ENCODE results near the gene PCDH18. TPM values are rescaled to one million over a fixed set of nuclear protein-coding genes. Genes with fewer than 3 reads are reported as not detected.
"Not testable (repeated sequence)": the region's sequence is repeated elsewhere in the genome, so short reads cannot be mapped to it uniquely, and the experiment has no call there.

PCDH18 gene
- total and polyA plus RNA-seq, 4 donors: 1.6 to 36.9 (median 15.9) TPM

- intact Hi-C loops (cut with DNase I): no loop called here
Measured at GRCh38 chr4:137509855-137510282, 22.4 kb downstream of the PCDH18 start.

DNA sequence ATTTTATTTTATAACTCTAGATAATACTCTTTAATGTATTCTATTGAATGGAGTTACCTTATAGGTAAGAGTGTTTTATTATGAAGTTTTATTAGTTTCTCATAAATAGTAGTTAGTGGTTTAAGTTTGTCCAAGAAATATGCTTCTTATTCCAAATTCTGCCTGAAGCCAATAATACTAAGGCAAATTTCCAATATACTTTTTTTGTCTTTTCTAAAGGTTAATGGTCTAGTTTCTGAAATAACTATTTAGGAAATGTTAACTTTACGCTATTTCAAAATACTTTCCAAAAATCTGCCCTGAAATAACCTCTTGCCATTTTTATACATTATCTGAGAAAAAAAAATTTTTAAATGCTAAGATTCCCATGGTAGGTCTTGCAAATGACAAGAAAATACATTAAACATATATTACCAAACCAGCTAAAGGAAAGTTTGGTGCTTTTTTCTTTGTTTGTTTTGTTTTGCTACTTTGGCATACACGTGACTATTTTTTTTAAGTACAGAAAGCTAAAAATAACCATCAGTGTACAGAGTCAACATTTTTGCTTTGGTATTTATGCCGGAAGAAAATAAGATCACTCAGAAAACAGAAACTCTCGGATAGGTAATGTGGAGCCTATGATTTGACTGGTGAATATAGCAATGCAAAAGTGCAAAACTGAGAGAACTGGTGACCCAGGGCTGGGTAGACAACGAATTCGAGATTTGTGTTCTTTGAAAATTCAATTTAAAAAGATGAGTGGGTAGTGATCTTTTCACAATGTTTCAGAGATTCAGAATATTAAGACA lies 29.8 kb downstream of the PCDH18 start:
- intact Hi-C loops (cut with DNase I): no loop called here
- Histone ChIP-seq H3K4me3 (ENCODE audit: low read length in 2 of 2) (no peak overlapping the region), H3K27me3 (ENCODE audit: control insufficient read depth in 1 of 2, insufficient read depth in 2 of 2, low read length in 1 of 2) (no peaks in the 10 kb centered on the region), H3K36me3 (ENCODE audit: control insufficient read depth in 1 of 2, insufficient read depth in 2 of 2, low read length in 1 of 2) (no peaks in the 10 kb centered on the region), H3K9me3 (ENCODE audit: control insufficient read depth, low read length) (no peaks in the 10 kb centered on the region), H3K27ac (ENCODE audit: low read depth in 1 of 2, low read length in 2 of 2) (no peak overlapping the region), H3K4me1 (ENCODE audit: control insufficient read depth in 1 of 2, insufficient read depth in 2 of 2, low read length in 2 of 2) (no peaks in the 10 kb centered on the region)
- 39 to 48% methylated on average over 6 of the region's 6 CpGs for WGBS, 2 donors
- ATAC-seq (ENCODE audit: low FRiP score) (no peak), DNase-seq (no peak)

More at GRCh38 chr4:137509855-137510282, 22.4 kb downstream of the PCDH18 start:
- Histone ChIP-seq H3K9me3 (ENCODE audit: control insufficient read depth, low read length) (no peaks in the 10 kb centered on the region), H3K27me3 (ENCODE audit: control insufficient read depth in 1 of 2, insufficient read depth in 2 of 2, low read length in 1 of 2) (no peaks in the 10 kb centered on the region), H3K27ac (ENCODE audit: low read depth in 1 of 2, low read length in 2 of 2) (peak overlapping the region in 1 of 2 donors; percentile 36), H3K4me3 (ENCODE audit: low read length in 2 of 2) (no peak overlapping the region), H3K4me1 (ENCODE audit: control insufficient read depth in 1 of 2, insufficient read depth in 2 of 2, low read length in 2 of 2) (peaks cover 0 to under 1% of the 10 kb centered on the region in 2 donors), H3K36me3 (ENCODE audit: control insufficient read depth in 1 of 2, insufficient read depth in 2 of 2, low read length in 1 of 2) (no peaks in the 10 kb centered on the region)
- 59 to 63% methylated on average over 4 of the region's 4 CpGs for WGBS, 2 donors
- ATAC-seq (ENCODE audit: low FRiP score): no peak
- no peak for DNase-seq

DNA sequence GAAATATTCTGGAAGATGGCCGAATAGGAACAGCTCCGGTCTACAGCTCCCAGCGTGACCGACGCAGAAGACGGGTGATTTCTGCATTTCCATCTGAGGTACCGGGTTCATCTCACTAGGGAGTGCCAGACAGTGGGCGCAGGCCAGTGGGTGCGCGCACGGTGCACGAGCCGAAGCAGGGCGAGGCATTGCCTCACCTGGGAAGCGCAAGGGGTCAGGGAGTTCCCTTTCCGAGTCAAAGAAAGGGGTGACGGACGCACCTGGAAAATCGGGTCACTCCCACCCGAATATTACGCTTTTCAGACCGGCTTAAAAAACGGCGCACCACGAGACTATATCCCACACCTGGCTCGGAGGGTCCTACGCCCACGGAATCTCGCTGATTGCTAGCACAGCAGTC lies 36.0 kb downstream of the PCDH18 start:
- 58 to 71% methylated on average over 15 to 27 of the region's 29 CpGs for WGBS, 2 donors
- DNase-seq; H3K4me1 ChIP-seq (ENCODE audit: control insufficient read depth in 1 of 2, insufficient read depth in 2 of 2, low read length in 2 of 2); H3K27me3 ChIP-seq (ENCODE audit: control insufficient read depth in 1 of 2, insufficient read depth in 2 of 2, low read length in 1 of 2); ATAC-seq (ENCODE audit: low FRiP score); intact Hi-C loops (cut with DNase I); H3K9me3 ChIP-seq (ENCODE audit: control insufficient read depth, low read length); H3K36me3 ChIP-seq (ENCODE audit: control insufficient read depth in 1 of 2, insufficient read depth in 2 of 2, low read length in 1 of 2); H3K27ac ChIP-seq (ENCODE audit: low read depth in 1 of 2, low read length in 2 of 2); H3K4me3 ChIP-seq (ENCODE audit: low read length in 2 of 2): not testable (repeated sequence)

DNA sequence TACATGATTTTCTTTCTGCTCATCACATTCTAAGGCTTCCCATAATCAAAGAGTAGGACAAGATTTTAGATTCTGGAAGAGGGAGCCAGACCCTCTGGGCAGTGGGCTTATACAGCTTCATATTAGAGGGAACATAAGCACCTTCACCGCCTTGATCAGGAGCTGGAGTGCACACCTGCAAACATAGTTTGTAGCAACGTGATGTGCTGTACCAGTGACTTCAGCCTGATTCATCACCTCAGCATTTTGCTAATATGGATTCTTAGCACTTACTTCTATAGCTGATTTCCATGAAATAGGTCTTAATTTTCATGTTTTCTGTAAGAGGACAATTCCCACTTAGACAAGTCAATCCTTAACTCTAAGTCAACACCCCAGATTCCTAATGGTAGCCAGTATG lies 36.7 kb downstream of the PCDH18 start:
- Histone ChIP-seq H3K4me1 (ENCODE audit: control insufficient read depth in 1 of 2, insufficient read depth in 2 of 2, low read length in 2 of 2) (no peaks in the 10 kb centered on the region), H3K9me3 (ENCODE audit: control insufficient read depth, low read length) (no peaks in the 10 kb centered on the region), H3K27me3 (ENCODE audit: control insufficient read depth in 1 of 2, insufficient read depth in 2 of 2, low read length in 1 of 2) (no peaks in the 10 kb centered on the region), H3K27ac (ENCODE audit: low read depth in 1 of 2, low read length in 2 of 2) (no peak overlapping the region), H3K4me3 (ENCODE audit: low read length in 2 of 2) (no peak overlapping the region), H3K36me3 (ENCODE audit: control insufficient read depth in 1 of 2, insufficient read depth in 2 of 2, low read length in 1 of 2) (no peaks in the 10 kb centered on the region)
- intact Hi-C loops (cut with DNase I): no loop called here
- 83 to 91% methylated on average over 2 of the region's 2 CpGs for WGBS, 2 donors
- ATAC-seq (ENCODE audit: low FRiP score) (no peak), DNase-seq (no peak)

- H3K9me3 ChIP-seq (ENCODE audit: control insufficient read depth, low read length); H3K4me3 ChIP-seq (ENCODE audit: low read length in 2 of 2); H3K4me1 ChIP-seq (ENCODE audit: control insufficient read depth in 1 of 2, insufficient read depth in 2 of 2, low read length in 2 of 2); intact Hi-C loops (cut with DNase I); H3K27ac ChIP-seq (ENCODE audit: low read depth in 1 of 2, low read length in 2 of 2); H3K36me3 ChIP-seq (ENCODE audit: control insufficient read depth in 1 of 2, insufficient read depth in 2 of 2, low read length in 1 of 2); DNase-seq; ATAC-seq (ENCODE audit: low FRiP score); H3K27me3 ChIP-seq (ENCODE audit: control insufficient read depth in 1 of 2, insufficient read depth in 2 of 2, low read length in 1 of 2): not testable (repeated sequence)
- WGBS, 2 donors: 89 to 93% methylated on average over 11 of the region's 11 CpGs
Measured at GRCh38 chr4:137483313-137483959, 48.9 kb downstream of the PCDH18 start.

DNA sequence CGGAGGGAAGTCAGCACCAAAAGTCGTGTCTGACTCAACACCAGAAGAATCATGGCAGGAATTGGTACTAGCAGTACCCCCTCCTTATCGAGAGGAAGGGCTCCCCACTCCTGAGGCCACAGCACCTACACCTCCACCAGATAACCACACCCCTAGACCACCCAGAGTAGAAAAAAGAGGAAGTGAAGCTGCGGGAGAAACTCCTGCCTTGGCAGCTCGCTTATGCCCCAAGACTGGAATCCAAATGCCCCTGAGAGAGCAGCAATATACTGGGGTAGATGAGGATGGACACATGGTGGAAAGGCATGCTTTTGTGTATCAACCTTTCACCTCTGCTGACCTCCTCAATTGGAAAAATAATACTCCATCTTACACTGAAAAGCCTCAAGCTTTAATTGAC lies 52.6 kb downstream of the PCDH18 start:
- ATAC-seq (ENCODE audit: low FRiP score); DNase-seq; intact Hi-C loops (cut with DNase I); H3K36me3 ChIP-seq (ENCODE audit: control insufficient read depth in 1 of 2, insufficient read depth in 2 of 2, low read length in 1 of 2); H3K9me3 ChIP-seq (ENCODE audit: control insufficient read depth, low read length); H3K27me3 ChIP-seq (ENCODE audit: control insufficient read depth in 1 of 2, insufficient read depth in 2 of 2, low read length in 1 of 2); H3K27ac ChIP-seq (ENCODE audit: low read depth in 1 of 2, low read length in 2 of 2); H3K4me3 ChIP-seq (ENCODE audit: low read length in 2 of 2); H3K4me1 ChIP-seq (ENCODE audit: control insufficient read depth in 1 of 2, insufficient read depth in 2 of 2, low read length in 2 of 2): not testable (repeated sequence)
- WGBS, 2 donors: 96 to 99% methylated on average over 5 of the region's 5 CpGs

DNA sequence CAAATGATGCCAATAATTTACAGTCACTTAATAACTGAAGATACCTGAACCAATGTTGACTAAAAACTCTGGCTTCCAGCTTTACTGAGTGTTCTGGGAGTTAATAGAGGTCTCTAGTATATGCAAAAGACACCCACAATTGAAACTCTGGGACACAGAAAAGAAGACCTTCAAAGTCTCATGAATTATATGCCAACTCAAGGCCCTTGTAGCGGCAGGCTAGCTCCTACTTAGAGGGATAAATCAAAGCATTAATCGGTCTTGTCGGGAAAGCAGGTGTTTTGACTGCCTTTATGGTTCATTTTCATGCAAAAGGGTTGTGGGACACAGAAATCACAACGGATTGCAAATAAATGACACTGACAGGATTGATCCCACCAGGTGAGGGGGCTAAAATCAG lies 55.9 kb downstream of the PCDH18 start:
- 81 to 85% methylated on average over 4 of the region's 4 CpGs for WGBS, 2 donors
- Histone ChIP-seq H3K27me3 (ENCODE audit: control insufficient read depth in 1 of 2, insufficient read depth in 2 of 2, low read length in 1 of 2) (no peaks in the 10 kb centered on the region), H3K4me3 (ENCODE audit: low read length in 2 of 2) (no peak overlapping the region), H3K9me3 (ENCODE audit: control insufficient read depth, low read length) (no peaks in the 10 kb centered on the region), H3K27ac (ENCODE audit: low read depth in 1 of 2, low read length in 2 of 2) (no peak overlapping the region), H3K36me3 (ENCODE audit: control insufficient read depth in 1 of 2, insufficient read depth in 2 of 2, low read length in 1 of 2) (no peaks in the 10 kb centered on the region), H3K4me1 (ENCODE audit: control insufficient read depth in 1 of 2, insufficient read depth in 2 of 2, low read length in 2 of 2) (no peaks in the 10 kb centered on the region)
- intact Hi-C loops (cut with DNase I): no loop called here
- DNase-seq (no peak), ATAC-seq (ENCODE audit: low FRiP score) (no peak)

- DNase-seq (no peak), ATAC-seq (ENCODE audit: low FRiP score) (no peak)
- 0 to 19% methylated on average over 1 of the region's 1 CpG for WGBS, 2 donors
- H3K27ac ChIP-seq (ENCODE audit: low read depth in 1 of 2, low read length in 2 of 2): no peak overlapping the region
- no peaks in the 10 kb centered on the region for H3K4me1 ChIP-seq (ENCODE audit: control insufficient read depth in 1 of 2, insufficient read depth in 2 of 2, low read length in 2 of 2)
- intact Hi-C loops (cut with DNase I): no loop called here
- H3K36me3 ChIP-seq (ENCODE audit: control insufficient read depth in 1 of 2, insufficient read depth in 2 of 2, low read length in 1 of 2): no peaks in the 10 kb centered on the region
- no peaks in the 10 kb centered on the region for H3K9me3 ChIP-seq (ENCODE audit: control insufficient read depth, low read length)
- no peak overlapping the region for H3K4me3 ChIP-seq (ENCODE audit: low read length in 2 of 2)
- no peaks in the 10 kb centered on the region for H3K27me3 ChIP-seq (ENCODE audit: control insufficient read depth in 1 of 2, insufficient read depth in 2 of 2, low read length in 1 of 2)
Measured at GRCh38 chr4:137474711-137475301, 57.5 kb downstream of the PCDH18 start.

Data from aorta (tissue), 5 donors.